ENCODE data around the gene PDXK.

Gene PDXK

GRCh38 chr21:43744725-43745124 lies 25.8 kb downstream of the PDXK start:
- DNase-seq, result no peak

DNA sequence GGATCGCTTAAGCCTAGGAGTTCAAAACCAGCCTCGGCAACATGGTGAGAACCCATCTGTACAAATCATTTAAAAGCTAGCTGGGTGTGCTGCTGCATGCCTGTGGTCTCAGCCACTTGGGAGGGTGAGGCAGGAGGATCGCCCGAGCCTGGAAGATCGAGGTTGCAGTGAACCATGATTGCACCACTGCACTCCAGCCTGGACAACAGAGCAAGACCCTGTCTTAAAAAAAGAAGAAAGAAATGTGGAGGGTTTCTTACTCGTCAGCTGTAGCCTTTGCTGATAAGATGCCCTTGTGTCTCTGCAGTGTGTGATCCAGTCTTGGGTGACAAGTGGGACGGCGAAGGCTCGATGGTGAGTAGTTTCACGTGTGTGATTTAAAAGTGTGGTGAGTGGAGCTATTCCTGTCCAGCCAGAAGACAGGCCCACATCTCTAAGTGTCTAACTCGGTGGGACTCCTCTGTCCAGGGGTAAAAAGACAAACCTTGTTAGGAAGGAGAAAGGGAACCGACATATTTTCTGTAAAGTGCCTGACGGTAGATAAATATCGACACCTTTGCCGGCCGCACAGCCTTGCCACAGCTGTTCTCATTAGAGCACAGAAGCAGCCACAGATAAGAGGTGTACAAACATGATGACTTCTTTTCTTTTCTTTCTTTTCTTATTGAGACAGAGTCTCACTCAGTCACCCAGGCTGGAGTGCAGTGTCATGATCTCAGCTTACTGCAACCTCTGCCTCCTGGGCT lies 27.0 kb downstream of the PDXK start:
- no peak for DNase-seq

- DNase-seq, result no peak
These were observed 29.7 kb downstream of the PDXK start for GRCh38 chr21:43748622-43749021.

DNA sequence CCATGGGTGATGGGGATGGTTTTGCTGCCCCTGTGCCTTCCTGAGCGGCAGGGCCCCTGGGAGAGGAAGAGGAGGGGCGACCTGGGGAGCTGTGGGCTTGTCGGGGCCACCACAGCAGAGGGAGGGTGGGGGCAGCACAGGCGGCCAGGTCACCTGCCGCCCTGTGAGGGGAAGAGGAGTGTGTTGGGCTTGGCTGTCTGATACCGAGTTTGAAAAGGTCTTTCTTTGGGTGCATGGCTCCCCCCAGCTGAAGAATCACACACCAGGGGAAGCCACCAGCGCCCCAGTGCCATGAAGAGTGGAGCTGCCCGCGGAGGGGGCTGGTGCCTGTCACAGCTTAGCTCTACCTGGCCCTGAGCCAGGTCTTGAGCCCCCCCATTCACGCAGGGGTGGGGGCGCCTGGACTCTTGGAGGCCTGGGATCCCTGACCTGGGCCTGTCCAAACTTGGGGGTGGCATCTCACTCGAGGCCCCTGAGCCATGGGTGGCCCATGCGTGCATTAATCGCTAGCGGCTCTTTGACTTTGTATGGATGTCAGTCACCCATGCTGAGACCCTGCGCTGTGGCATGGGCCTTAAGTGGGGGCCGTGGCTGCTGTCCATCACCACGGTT lies 30.8 kb downstream of the PDXK start:
- no peak for DNase-seq

- no peak for DNase-seq
These were observed 31.6 kb downstream of the PDXK start for GRCh38 chr21:43750339-43751033.

- DNase-seq, result no peak
These were observed 33.1 kb downstream of the PDXK start for GRCh38 chr21:43751955-43752591.

DNA sequence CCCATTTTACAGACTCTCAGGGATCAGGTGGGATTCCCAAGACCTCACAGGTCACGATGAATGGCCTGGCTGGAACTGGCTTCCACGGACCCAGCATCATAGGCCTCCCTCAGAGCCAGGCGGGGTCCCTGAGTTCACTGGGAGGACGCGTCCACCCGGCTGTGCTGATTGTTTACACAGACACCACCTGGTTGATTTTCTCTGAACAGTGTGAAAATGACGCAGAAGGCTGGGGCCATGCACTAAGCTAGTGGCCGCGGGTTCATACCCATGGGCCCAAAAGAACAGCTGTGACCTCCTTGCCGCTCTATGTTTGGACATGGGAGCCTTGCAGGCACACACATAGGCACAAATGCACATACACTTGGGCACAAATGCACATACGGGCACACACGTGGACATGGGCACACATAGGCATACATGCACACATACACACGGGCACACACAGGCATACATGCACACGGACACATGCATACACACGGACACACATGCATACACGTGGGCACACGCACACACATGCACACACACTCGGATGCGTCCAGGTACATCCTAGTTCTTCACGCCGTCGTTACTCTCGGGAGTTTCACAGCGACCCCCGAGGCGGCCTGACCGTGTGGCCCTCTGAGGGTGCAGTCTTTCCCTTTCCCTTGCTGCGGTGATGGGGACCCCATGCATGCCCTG lies 34.0 kb downstream of the PDXK start:
- no peak for DNase-seq

GRCh38 chr21:43753439-43753799 lies 34.5 kb downstream of the PDXK start:
- DNase-seq, result no peak

DNA sequence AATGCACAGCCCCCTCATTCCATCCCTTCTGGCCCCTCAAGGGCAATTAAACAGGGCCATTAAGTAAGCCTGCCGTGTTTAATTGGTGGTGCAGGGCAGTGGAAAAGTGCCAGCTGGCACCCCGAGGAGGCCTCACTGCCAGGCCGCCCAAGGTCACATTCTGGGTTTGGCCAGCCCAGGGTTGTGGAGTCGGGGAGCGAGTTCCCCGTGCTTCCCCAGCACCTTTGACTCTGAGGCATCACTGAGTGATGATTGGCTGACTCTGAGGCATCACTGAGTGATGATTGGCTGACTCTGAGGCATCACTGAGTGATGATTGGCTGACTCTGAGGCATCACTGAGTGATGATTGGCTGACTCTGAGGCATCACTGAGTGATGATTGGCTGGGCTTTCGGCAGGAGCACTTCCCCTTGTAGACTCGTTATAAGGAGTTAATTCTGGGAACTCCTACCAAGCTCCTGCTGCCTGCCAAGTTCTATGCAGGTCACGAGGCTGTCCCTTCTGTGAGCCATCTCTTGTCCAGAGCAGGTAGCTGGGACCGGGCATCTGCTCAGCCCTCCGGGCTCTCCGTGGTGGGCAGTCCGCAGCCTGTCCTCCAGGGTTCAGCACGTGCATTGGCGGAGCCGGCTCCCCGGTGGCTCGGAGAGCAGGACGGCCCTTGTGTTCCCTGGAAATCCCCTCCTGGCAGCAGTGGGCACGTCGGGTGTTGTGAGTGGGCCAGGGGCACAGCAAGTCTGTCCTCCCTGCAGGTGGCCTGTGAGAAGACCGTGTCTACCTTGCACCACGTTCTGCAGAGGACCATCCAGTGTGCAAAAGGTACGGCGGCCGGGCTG lies 36.2 kb downstream of the PDXK start:
- DNase-seq, result no peak

- no peak for DNase-seq
These were observed 37.1 kb downstream of the PDXK start for GRCh38 chr21:43755820-43756594.

- DNase-seq, result no peak
These were observed 38.7 kb downstream of the PDXK start for GRCh38 chr21:43757601-43758000.

DNA sequence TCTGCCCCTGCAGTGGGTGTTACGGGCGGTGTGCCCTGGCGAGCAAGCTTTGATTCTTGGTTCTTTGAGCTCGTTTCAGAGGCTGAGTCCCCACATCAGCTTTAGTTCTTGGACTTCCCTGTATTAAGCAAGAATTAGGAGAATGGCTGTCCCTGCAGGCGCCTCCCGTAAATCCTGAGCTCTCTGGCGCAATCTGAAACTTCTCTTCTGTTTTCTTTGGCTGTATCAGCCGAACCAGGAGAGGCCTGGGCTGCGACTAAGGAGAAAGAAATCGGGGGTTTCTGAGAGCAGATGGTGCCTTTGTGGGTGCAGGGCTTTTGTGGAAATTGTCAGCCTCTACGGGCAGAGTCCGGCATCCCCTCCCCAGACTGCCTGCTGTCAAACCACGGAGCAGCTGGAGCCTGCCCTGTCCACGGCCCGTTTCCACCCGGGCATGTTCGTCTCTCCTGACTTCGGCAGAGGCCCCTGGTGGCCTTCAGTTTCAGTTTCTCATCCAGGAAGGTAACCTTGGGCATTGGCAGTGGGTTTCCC lies 39.2 kb downstream of the PDXK start:
- DNase-seq, result no peak

GRCh38 chr21:43758811-43759210 lies 39.9 kb downstream of the PDXK start:
- DNase-seq, result no peak

GRCh38 chr21:43759651-43760050 lies 40.7 kb downstream of the PDXK start:
- DNase-seq, result no peak

GRCh38 chr21:43760391-43760958 lies 41.5 kb downstream of the PDXK start:
- DNase-seq, result no peak

- no peak for DNase-seq
These were observed 43.0 kb downstream of the PDXK start for GRCh38 chr21:43761886-43762285.

DNA sequence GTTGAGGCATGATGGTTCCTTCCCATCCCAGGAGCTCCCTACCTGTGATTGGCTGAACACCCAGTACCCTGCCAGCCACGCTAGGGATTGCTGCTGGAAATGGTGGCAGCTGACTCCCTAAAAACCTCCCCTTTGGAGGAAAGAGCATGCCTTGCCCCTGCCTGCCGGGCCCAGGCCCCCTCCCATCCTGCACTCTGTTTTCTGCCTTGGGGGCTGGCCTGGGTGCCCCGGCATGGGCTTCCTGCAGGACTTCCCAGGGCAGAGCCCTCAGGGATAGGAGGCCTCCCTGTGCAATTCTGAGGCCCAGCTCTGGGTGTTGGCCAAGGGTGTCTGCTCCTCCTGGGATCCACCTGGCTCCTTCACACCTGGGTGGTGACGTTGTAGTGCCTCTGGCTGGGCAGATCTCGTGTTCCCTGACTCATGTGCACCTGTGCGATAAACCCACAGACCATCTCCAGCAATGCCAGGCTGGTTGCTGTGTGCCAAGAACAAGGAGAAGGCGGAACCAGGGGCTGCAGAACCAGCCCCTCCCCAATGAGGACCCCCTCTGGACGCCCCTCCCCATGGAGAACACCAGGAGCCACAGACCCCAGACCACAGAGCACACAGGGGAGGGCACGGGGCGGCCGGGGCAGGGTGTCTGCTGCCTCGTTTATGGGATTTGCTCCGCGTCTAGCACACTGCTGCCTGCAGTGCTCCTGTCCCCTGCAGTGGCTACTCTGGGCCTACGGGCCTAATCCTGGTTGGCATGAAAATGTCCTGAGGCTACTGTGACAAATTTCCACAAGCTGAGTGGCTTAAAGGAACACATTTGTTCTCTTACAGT lies 43.6 kb downstream of the PDXK start:
- no peak for DNase-seq

DNA sequence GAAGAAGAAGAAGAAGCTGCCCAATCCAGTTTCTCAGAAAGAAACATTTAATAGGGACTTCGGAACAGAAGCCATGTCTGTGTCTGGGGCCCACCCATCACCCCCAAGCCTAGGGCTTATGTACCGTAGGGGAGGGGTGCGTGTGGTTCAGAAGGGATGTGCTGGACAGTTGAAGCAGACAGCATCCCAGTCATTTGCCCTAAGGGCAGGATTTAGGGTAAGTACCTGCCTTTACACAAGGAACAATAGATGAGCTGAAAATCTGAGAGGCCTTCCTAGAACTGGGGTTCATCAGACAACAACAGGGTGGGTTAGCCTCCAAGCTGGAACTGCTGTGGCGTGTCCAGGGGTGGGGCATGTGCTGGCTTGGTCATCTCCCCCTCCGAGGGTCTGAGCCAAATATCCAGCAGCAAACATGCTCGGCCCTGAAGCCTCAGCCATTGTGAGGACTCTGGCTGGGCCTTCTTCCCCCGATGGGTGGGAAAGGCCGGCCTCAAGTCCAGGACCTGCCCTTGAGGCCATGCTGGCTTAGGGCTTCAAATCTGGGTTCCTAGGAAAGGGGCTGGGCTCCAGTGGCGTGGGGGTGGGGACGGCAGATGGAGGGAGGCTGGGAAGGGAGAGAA lies 45.1 kb downstream of the PDXK start:
- DNase-seq, result no peak
